GM18861 (cell line): ENCODE results near the gene ANKMY1.

ENCODE experiments used
- ATAC-seq: cut with Tn5 transposase; IDR thresholded peaks from one replicate; pipeline ENCODE4 v1.9.1; 2021; ENCODE audit not compliant: unreplicated experiment

The ANKMY1 gene

DNA sequence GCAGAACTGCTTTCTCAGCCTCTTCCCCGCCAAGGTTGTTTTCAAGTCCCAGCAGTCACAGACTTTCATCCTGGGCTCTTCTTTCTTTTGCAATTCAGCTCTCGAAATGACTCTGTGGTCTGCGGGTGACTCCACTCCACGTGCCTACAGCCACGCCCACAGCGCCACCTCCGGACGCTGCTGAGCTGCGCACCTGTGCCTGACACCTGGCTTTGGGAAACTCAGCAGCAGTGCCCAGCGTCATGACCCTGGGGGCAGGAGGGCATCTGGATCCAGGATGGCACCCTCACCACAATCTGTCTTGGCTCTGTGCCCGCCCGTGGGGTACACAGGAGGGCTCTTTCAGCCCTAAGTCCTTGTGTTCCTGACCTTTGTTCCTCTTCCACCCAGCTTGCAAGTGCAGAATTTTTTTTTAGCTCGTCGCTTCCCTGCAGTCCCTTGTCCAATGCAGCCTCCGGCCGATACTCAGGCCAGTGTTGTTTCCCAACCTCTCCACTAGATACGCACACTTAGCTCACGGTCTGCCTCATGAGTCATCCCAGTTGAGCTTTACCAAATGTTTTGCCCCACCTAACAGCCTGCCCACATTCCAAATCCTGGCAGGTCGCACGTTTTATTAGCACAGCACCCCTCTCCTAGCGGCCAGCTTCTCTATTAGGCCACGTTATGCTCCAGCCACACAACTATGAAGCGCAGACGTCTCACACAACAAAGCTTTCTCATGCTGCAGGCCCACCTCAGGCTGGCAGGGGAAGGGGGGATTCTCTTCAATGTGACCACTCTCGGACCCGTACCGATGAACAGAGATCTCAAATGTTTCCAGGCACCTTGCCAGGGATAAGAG is 22.2 kb upstream of the ANKMY1 start:
- ATAC-seq = no peak

DNA sequence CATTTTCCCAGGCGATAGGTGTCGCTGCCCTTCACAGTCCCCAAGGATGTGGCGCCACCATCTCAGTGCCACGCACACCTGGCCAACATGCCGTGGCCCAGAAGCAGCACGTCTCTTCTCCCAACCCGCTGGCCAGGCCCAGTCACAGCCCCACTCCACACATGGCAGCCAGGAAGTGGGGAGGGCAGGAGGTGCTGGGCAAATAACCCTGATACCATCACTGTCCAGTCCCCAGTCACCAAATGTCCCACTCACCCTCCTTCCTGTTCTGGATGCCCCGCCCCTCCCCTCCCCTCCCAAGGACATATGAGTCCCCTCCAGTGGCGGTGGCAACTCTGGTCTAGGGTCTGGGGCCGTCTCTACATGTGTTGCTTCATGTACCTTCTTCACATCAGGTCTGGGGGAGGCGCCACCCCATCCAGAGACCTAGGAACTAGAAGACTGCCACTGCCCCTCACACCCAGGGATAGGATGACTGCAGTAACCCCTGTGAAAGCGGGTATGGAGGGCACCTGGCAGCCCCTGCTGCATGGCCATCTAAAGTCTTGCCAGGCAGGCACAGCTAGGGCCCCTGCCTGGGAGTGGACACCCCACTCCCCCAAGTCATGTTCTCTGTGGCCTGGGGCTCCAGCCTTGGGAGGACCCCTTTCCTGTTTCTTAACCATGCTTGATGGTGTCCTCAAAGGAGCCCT is 21.4 kb upstream of the ANKMY1 start:
- ATAC-seq = no peak

DNA sequence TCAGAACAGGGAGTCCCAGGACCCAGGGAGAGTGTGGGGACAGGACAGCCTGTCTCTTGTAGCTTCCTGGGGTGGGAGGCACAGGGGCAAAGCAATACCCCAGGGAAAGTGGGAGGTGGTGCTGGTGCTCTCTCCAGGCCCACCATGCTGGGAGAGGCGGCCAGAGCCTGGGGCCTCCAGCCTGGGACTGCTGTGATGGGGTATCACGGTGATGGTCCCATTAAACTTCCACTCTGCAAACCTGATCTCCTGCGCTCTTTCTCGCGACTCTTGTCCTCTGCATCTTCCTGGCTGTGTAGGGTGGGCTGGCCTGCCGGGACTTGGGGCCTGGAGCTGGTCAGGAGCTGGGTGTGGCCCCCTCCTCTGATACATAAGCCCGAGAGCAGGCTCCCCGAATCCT is 20.7 kb upstream of the ANKMY1 start:
- ATAC-seq = no peak

DNA sequence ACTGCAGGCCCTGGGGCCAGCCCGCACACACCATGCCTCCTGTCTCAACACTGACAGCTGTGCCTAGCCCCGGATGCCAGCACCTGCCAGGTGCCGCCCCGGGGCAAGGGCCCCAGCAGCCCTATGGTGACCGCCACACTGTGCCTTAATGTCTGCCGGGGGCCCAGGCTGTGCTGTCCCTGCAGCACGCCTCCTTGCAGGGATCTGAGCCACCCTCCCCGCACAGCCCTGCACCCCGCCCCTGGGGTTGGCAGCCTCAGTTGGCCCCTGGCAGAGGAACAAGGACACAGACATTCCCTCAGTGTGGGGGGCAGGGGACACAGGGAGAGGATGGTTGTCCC is 20.3 kb upstream of the ANKMY1 start:
- no peak for ATAC-seq

DNA sequence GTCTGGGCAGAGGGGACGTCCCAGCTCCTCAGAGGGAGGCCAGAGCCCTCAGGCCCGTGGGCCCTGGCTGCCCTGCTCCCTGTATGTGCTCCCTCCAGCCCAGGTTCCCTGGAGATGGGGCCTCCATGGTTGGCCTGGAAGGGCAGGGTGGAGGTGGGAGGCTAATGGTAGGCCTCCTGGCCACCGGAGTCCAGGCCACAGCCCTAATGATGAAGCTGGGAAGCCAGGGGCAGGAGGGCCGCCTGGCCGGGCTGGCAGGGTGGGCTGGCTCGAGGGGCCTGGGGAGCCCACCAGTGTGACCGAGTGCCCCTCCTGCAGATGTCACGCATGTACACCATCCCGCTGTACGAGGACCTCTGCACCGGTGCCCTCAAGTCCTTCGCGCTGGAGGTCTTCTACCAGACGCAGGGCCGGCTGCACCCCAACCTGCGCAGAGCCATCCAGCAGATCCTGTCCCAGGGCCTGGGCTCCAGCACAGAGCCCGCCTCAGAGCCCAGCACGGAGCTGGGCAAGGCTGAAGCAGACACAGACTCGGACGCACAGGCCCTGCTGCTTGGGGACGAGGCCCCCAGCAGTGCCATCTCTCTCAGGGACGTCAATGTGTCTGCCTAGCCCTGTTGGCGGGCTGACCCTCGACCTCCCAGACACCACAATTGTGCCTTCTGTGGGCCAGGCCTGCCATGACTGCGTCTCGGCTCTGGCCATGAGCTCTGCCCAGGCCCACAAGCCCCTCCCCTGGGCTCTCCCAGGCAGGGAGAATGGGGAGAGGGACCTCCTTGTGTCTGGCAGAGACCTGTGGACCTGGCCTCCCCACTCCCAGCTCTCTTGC is 19.7 kb upstream of the ANKMY1 start:
- ATAC-seq = no peak

DNA sequence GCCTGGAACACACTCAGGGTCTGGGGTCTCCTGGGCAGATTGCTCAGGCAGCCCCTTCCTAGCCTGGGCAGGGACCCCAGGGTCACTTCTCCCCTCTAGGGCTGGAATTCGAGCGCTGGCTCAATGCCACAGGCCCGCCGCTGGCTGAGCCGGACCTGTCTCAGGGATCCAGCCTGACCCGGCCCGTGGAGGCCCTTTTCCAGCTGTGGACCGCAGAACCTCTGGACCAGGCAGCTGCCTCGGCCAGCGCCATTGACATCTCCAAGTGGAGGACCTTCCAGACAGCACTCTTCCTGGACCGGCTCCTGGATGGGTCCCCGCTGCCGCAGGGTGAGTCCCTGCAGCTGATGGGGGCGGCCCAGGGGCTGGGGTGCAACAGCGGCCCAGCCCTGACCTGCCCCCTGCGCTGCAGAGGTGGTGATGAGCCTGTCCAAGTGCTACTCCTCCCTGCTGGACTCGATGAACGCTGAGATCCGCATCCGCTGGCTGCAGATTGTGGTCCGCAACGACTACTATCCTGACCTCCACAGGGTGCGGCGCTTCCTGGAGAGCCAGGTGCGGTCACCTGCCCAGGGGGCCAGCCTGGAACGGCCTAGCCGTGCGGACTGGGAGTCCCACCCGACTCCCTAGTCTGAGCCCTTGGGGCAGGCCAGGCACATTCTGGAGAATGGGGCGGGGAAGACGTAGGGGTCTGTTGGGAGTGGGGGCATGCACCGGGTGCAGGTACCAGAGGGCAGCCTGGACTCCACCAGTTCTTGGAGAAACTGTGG is 18.8 kb upstream of the ANKMY1 start:
- no peak for ATAC-seq

DNA sequence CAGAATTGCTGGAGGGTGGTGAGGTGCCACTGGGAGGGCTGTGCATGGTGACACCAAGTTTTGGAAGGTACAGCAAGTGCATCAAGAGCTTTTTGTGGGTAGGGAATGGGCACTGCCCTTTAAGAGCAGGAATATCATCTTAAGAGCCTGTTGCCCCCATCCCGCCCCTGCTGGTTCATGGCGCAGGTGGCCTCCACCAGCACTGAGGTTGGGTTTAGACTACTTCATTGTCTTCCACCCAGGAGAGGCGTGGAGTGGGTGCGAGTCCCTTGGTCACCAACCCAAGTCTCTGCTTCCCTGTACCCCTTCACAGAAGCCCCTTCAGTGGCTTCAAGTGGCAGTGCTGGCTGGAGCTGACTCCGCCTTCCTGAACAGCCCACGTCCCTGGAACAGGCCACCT is 18.2 kb upstream of the ANKMY1 start:
- ATAC-seq = no peak

DNA sequence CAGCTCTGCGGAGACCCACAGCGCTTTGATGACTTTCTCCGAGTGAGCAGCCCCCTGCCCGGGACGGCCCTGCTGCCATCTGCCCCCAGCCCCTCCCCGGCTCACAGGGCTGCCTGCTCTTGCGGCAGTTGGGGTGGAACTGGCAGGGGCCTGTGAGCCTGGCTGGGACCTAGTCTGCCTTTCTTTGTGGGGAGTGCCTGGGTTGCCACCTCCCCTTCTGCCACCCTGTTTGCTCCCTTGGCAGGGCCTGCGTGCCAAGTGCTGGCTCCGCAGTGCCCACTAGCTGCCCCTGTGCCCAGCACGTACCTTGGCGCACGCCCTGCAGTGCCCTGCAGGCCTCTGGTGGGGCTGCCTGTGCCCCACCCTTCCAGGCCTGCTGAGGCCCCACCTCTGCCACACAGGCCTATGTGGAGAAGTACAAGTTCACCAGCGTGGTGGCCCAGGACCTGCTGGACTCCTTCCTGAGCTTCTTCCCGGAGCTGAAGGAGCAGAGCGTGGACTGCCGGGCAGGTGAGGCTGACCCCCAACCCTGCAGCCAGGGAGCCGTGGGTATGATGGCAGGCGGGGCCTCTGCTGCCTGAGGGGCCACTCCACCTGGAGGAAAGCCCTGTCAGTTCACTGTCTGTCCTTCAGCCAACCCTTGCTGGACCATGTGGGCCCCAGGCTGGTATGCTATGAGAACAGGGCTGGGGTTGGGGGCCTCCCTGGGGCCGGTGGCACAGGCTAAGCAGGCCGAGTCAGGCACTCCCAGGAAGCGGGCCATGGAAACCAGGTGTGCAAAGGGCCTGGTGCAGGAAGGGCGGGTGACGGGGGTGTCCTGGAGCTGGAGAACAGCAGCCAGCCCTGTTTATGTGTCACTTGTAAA is 17.5 kb upstream of the ANKMY1 start:
- ATAC-seq = no peak

DNA sequence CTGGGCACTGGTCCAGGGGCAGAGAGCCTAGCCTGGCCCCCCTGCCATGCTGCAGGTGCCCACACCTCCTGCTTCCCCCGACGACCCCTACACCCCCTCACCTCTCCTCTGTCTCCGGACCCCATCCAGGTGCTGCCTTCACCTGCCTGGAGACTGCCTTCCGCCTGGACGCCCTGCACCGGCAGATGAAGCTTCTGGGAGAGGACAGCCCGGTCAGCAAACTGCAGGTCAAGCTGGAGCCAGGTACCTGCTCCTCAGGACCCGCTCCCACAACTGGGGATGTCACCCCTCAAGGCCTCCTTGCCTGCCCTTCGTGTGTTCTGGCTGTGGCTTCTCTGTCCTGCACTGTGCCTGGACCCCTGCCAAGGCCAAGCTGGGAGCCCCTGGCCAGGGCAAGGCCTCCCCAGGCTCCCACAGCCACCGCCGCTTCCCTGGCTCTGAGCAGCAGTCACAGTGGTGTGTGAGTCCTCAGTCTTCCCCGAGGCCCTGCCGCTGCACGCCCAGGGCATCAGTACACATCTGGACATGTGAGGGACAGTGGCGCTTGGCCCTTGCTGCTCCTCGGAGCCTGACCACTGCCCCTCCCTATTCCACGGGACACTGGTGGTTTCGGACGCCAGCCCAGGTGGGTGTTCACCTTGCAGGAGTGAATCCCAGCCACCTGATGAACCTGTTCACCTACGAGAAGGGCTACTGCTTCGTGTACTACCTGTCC is 16.8 kb upstream of the ANKMY1 start:
- ATAC-seq = no peak

DNA sequence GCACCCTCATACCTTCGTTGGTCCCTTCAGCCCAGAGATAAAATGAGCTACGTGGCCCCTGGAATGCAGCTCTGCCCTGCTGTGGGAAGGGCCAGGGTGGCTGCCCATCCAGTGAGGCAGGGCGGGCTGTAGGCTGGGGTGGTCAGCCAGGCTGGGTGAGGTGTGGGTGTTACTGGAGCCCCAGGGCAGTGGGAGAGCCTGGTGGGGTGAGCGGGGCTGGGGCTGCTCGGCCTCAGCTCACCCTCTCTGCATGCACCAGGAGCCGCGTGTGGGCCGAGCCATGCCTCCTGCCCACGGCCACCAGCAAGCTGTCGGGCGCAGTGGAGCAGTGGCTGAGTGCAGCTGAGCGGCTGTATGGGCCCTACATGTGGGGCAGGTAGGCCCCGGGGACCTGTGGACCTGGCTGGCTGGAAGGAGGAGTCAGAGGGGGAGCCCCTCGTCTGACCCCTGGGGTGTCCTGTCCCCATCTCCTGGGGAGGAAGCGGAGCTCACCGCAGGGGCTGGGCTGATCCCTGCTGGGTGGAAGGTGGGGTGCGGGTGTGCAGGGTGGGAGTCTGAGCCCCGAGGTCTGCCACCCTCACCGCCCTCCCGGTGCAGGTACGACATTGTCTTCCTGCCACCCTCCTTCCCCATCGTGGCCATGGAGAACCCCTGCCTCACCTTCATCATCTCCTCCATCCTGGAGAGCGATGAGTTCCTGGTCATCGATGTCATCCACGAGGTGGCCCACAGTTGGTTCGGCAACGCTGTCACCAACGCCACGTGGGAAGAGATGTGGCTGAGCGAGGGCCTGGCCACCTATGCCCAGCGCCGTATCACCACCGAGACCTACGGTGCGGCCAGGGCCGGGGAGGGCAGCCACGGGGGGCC is 16.0 kb upstream of the ANKMY1 start:
- ATAC-seq = no peak

DNA sequence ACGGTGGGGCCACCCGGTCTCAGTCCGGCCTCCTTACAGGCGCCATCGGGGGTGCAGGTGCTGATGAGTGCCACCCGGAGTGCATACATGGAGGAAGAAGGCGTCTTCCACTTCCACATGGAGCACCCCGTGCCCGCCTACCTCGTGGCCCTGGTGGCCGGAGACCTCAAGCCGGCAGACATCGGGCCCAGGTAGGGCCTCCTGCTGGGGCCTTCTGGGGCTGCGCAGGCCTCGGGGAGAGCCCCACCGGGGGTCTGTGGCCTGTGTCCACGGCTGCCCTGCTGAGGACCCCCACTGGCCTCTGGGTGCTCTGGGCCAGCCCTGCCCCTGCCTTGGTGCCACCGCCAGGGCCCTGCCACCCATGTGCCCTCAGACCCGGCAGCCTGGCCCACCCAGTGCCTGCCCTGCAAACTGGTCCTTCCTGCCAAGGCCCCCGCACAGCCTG is 15.3 kb upstream of the ANKMY1 start:
- no peak for ATAC-seq

DNA sequence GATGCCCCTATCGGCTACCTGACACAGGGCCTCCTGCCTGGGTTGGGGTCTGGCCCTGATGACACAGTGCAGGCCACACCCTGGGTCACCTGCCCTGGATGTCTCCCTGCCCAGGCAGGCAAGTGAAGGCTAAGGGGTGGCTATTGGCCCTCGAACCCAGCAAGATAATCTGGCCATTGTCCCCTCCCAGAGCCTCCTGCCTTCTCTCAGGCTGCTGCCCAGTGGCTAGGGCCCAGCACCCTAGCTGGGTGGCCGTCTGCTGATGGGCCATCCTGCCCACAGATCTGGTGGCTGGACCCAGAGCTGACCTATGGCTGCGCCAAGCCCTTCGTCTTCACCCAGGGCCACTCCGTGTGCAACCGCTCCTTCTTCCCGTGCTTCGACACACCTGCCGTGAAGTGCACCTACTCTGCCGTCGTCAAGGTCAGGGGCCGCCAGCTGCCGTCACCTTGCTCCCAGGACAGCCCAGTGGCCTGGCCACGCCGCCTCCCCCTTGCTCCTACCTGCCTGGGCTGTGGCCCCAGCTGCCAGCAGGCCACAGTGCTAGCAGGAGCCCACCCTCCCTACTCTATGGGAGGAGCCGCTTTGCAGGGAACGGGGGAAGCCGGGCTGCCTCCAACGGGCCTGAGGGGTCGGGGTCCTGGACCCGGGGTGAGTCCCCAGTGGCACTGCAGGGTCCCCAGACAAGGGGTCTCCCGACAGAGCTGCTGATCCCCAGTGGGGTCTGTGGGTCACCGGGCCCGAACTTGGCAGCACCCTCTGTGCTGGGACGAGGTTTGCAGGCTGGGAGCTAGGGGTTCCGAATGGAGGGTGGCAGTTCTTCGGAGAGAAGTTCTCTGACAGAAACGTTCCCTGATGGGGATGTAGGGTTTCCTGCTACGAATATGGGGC is 14.6 kb upstream of the ANKMY1 start:
- no peak for ATAC-seq

DNA sequence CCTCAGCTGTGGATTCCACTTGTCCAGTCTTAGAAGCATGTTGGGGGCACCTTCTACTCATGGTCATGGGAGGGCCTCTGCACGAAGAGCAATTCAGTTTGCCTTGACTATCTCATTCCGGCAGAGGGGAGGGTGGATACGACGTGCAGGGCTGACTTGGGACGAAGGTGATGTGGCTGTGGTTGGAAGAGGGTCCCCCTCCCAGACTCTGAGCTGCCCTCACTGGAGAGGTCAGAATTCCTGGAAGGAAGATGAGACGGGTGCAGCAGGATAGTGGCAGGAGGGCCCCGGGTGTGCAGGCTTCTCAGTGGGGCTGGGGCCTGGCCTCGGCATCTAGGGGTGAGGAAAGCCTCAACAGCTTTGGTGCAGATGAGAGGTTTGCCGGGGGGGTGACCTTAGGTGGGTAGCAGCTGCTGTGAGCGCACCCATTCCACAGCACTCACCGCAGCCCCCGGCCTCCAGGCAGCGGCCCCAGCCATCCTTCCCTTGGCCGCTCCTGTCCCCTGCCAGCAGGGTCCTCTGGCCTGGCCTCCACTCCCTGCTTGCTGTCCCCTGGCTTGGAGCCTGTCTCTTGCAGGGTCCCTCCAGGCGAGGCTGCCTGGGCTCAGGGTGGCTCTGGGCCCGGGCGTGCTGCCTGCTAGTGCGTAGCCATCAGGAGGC is 13.7 kb upstream of the ANKMY1 start:
- no peak for ATAC-seq

DNA sequence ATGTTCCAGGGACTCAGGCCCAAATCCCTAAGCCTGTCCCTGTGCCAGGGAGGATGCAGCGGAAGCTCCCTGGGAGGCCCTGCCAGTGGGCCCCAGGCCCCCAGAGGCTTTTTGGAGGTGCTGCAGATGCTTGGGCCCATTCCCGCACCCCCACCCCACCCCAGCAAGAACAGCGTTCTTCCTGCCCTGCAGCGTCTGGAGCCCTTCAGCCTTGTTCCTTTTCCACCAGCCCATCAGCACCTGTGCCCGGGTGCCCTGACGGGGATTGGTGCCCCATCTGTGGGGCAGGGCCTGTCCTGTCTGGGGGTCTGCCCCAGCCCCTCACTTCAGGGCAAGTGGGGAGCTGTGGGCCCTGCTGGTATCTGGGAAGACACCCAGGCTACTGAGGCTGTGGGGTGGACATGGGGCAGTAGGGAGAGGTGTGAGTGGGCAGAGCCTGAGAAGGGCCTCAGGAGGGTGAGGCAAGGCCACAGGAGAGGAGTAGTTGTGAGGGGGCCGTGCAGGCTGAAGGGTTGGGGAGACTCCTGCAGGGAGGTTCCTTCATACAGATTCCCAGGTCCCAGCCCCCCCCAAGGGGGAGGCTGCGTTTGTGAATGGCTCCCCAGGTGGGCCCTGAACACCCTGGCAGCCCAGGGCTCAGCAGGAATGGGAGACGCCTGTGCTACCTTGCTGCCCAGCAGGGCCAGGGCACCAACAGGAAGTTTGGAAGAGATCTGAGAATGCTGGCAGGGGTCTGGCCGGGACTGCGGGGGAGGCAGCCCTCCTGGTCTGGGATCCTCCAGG is 12.9 kb upstream of the ANKMY1 start:
- ATAC-seq = no peak

DNA sequence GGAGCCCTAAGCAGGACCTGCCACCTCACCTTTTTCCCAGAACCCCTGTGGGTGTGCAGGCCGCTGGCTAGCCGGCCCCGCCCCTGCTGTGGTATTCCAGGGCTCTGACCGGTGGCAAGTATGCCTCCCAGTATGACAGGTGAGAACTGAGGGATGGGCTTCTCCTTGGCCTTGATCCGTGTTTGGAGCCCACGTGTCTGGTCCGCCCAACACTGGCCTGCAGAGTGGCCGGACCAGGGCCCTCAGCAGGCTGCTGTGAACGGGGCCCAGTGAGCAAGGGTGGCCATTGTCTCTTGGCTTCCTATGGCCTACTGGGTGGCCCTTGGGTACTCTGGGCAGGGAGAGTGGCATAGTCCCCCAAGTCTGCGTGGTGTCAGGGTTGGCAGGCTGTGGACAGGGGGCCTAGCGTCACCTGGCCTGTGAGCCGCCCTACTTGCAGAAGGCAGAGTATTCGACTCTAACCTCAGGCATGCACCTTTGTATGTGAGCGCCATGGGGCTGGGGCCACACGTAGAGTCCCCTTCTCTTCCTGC is 12.3 kb upstream of the ANKMY1 start:
- no peak for ATAC-seq

DNA sequence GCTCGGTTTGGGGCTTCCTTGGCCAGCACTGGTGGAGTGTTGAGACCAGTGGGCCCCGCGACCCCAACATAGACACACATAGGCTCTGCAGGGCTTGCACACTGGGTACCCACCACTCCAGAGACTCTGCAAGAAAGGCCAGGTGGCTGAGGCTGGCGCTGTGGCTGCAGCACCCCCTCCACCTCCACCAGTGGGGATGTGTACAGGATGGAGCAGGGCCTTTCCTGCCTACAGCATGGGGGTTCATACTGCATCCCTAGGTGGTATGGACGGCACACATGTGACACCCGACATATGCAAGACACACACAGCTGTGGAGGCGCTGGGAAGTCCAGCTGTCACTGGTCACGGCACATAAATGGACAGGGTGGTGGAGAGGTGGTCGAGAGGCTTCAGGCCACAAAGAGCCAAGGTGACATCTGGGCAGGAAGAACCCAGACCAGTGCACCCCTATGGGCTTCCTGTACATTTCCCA is 11.8 kb upstream of the ANKMY1 start:
- ATAC-seq = no peak
